HG02763 (cell line): ENCODE results near the gene PIP5K1C.
"Not testable (repeated sequence)": the region's sequence is repeated elsewhere in the genome, so short reads cannot be mapped to it uniquely, and the experiment has no call there.

Experiments used
- ATAC-seq: cut with Tn5 transposase; IDR thresholded peaks from one replicate; pipeline ENCODE4 v1.9.1; 2021; ENCODE audit warnings: mild to moderate bottlenecking, moderate library complexity; ENCODE audit not compliant: unreplicated experiment

Gene PIP5K1C

DNA sequence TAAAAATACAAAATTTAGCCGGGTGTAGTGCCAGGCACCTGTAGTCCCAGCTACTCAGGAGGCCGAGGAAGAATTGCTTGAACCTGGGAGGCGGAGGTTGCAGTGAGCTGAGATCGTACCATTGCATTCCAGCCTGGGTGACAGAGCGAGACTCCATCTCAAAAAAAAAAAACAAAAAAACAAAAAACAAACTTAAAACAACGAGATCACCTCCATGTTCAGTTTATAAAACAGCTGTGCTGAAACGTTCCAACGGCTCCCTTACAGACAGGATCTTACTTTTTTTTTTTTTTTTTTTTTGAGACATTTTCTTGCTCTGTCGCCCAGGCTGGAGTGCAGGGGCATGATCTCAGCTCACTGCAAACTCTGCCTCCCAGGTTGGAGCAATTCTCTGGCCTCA is 71.5 kb downstream of the PIP5K1C start:
- not testable (repeated sequence) for ATAC-seq

DNA sequence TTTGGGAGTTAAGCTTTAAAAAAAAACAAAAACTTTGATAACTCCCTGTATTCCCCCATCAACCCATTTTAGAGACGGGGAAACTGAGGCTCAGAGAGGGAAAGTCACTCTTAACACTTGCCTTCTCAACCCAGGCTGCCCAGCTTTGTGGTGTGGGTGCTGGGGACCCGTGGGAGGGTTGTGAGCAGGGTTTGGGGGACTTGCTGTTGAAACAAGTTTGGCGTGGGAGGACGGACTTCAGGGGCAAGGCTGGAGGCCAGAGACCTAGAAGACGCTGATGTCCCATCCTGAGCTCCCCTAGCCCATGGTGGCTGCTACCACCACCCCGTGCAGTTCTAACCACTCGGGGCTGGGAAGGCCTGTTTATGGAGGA is 72.9 kb downstream of the PIP5K1C start:
- no peak for ATAC-seq

DNA sequence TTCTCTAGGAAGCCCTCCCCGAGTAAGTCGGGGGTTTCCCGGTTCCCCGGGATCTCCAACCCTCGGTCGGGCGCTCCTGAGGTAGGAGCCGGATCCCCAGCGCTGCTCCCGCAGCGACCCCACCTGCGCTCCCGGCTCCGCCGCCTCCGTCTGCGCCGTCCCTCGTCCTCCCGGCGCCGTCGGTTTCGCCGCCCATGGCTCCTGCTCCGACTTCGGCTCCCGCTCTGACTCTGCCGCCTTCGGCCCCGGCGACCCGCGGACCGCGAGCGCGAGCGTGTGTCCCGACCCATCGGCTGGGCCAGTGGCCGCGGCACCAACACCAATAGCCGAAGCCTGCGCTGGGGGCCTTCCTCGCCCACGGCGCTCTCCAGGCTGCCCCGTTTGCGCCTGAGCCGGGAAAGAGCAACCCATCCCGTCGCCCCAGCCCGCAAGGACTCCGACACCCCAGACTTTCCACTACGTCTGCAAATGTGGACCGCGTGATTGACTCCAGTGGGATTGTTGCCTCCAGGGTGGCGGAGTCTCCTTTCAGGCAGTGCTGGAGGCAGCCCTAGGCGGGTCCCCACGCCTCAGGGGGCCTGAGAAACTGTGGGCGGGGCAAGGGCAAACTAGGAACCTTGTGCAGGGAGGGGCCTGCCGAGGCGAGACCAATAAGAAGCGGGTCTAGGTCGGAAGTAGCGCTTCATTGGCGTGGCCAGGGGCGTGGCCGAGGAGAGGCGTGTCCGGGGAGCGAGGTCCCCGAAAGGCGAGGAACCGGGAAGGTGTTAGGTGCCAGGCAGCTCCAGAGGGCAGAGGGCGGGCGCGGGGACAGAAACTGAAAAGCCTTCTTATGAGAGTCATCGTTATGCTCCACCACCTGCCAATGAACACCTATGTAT is 73.6 kb downstream of the PIP5K1C start, which contains the start of gene CACTIN:
Gene CACTIN (minus strand): TSS at position 318 of the 878 bp plus-strand sequence. CDS start 28 bp downstream, at position 290.
- peak; percentile 88 for ATAC-seq

DNA sequence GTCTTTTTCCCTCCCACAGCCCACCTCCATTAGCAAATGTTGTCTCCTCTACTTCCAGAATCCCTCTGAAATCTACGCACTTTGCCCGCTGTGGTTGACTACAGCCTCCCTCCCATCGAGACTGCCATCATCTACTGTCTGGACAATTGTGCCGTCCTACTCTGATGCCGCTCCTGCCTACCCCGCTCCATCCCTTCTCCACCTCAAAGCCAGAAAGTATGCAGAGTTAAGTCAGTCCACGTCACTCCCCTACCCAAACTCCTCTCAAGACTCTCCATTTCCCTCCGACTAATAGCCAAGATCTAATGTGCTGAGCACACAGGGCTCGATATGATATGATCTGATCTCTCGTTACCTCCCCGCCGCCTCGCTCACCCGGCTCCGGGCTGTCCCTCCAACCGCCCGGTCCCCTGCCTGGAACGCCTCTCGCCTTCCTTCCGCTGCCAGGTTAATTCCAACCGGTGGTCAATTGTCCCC is 74.2 kb downstream of the PIP5K1C start:
- ATAC-seq: peak; percentile 5

DNA sequence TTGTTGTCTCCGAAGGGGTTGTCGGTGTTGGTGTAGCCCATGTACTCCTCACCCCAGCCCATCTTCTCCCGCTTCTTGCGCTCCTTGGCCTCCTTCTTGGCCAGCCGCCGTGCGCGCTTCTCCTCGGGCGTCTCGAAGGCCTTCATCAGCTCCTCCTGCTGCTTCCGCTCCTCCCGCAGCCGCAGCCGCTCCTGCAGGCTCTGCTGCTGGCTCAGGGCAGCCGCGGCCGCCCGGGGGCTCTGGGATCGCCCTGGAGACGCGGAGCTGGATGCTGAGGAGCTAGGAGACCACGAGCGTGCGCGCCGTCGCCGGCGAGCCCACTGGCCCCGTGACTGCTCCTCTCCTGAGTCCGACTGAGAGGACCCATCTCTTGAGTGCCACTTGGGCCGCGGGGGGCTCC is 76.6 kb downstream of the PIP5K1C start:
- no peak for ATAC-seq

DNA sequence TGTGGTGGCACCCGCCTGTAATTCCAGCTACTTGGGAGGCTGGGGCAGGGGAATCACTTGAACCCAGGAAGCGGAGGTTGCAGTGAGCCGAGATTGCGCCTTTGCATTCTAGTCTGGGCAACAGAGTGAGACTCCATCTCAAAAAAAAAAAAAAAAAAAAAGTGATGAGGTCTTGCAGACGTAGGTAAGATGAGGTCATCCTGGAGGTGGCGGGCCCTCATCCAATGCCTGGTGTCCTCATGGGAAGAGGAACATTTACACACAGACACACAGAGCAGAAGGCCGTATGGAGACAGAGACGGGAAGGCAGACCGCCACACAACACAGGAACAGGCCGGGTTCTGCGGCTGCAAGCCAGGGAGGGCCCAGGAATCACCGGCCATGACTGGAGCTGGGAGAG is 78.0 kb downstream of the PIP5K1C start:
- no peak for ATAC-seq

DNA sequence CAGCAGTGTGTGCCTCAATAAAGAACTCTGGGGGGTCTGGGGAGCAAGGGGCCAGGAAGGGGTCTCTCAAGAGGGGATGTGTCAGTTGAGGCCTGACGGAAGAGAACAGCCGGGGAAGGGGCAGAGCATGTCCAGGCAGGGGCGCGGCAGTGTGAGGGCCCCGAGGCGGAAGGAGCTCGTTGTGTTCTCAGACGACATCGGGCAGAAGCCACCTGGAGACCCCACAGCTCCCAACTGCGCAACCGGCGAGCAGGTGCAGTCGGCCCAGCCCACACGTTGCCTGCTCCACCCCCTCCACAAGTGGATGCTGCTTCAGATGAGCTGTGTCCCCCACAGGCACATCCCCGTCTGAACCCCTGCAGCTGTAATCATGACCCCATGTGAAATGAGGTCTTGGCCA is 78.6 kb downstream of the PIP5K1C start:
- ATAC-seq: no peak

DNA sequence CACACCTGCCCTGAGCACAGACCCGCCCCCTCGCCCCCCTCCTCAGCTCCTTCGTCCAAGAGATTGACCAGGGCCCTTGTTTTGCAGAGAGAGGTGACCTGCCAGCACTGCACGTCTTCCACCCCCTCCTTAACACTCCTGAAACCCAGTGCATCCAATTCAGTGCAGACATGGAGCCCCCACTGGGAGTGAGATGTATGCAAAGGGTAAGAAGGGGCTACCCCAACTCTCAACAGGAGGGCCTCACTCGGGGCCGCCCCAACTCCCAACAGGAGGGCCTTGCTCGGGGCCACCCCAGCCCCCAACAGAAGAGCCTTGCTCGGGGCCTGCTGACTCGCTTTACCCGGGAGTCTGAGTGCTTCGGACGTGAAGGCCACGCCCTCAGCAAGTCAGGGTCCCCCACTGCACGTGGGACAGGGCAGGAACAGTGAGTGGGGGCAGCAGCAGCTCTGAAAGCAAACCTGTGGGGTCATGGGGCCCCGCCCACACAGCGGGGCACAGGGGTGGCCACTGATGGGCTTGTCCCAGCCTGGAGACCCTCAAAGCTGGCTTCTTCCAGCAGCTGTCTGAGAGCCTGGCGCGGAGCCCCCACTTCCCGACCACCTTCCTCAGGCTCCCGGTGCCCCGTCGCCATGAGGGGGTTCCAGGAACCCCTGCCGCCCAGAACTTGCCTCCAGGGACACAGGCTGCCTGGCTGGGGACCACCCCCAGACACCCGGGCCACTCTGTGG is 79.3 kb downstream of the PIP5K1C start:
- no peak for ATAC-seq

DNA sequence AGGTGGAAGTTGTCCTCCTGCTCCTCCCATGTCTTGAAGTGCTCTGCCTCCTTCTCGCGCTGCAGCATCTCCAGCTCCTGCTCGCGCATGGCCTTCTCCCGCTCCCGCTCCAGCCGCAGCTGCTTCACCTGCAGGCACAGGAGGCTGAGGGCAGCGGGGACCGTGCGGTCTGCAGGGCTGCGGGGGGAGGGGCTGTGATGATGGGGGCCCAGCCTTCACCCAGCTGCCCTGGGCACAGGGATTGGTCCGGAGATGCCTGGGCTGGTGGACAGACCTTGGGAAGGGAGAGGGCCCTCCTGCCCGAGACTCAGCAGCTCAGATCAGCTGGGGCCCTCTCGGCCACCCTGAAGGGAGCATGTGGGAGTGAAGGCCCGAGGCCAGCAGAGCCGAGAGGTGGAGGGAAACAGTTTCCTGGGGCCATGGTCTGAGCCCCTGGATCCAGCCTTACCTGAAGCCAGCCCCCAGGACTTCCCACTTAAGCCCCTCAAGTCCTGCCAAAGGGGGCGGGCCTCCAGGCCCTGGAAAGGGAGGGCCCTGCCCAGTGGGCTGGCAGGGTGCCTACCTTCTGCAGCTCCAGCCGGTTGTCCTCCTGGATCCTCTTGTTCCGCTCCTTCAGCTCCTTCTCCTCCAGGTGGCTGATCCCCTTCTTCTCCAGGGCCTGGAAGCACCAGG is 80.0 kb downstream of the PIP5K1C start:
- no peak for ATAC-seq

DNA sequence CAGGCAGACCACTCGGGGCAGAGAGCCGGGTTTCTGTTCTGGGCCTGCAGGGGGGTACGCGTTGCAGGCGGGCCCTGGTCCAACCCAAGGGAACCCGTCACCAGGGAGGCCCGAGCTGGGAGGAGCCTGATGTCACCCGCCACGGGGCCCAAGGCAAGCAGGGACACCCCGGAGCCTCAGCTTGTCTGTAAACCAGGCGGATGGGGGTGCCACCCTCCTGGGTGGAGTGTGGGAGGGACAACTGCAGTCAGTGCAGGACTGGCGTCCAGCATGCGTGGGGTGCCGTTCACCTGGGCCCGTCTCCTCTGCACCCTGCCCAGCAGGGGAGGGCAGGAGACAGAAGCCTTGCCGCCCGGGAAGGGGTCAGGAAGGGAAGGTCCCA is 80.6 kb downstream of the PIP5K1C start:
- ATAC-seq: no peak

DNA sequence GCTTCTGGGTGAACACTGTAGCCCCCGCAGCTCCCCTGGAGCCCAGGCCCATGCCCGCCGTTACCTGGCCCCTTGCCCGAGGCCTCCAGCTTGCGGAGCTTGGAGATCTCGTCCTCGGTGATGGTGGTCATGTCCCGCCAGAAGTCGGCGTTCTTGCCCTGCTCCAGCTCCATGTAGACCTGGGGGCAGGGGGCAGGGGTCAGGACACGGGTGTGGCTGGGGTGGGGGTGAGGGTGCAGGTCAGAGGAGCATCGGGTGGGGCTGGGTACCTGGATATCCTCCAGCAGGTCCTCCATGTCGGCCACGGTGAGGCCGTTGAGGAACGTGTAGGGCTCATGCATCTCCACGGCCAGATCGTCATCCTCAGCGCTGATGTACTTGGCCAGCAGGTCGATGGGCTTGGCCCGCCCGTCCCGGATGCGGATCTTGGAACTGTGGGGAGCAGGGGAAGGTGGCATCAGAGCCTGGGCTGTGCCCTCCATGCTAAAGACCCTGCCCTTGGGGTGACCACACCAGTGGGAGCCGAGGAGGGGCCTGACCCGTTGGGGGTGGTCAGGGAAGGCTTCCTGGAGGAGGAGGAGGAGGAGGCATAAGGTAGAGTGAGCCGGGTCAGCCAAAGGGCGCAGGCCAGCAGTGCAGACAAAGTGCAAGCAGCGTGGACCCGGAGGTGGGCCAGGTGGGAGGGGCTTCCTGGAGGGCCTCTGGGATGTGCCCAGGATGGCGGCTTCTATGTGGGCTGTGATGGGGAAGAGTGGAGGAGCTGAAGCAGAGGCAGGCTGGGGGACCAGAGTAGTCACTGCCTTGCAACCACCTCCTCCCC is 81.2 kb downstream of the PIP5K1C start:
- ATAC-seq: no peak

DNA sequence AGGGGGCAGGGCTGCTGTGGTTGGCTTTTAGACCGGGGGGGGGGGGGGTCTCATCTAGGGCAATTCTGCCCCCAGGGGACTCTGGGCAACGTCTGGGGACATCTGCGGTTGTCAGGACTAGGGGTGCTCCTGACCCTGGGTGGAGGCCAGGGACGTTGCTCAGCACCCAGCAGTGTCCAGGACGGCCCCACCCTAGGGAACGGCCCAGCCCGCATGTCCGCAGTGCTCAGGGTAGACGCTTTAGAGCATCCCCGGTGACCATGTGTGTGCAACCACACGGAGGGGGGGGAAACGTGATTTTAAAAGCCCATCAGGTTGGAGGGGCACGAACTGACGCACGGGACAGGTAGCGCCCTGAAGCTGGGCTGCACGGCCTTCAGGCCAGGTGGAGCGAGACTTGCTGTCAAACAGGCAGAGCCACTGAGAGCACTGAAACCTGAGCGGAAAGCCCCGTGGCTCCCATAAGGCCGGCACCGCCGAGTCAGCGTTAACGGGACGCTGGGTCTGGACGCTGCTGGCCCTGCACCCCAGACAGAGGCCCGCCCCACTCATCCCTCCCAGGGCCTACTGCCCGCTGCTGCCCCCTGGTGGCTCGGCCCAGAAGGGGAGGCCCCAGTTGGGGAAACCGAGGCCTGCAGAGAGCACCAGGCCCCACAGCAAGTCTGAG is 82.0 kb downstream of the PIP5K1C start:
- no peak for ATAC-seq

DNA sequence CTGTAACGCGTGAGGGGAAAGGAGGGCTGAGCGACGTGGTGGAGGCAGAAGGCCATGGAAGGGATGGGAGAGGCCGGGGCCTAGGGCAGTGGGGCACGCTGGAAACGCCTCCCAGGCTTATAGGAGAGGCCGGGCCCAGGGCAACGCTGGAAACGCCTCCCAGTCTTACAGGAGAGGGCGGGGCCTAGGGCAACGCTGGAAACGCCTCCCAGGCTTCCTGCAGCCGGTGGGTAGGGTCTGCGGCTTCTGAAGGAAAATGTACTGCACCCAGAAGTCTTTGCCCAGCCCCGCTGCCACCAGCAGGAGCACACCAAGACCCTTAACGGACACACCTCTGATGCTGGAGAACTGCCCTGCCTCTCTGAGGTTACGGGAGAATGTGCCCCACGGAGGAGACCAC is 82.8 kb downstream of the PIP5K1C start:
- no peak for ATAC-seq

DNA sequence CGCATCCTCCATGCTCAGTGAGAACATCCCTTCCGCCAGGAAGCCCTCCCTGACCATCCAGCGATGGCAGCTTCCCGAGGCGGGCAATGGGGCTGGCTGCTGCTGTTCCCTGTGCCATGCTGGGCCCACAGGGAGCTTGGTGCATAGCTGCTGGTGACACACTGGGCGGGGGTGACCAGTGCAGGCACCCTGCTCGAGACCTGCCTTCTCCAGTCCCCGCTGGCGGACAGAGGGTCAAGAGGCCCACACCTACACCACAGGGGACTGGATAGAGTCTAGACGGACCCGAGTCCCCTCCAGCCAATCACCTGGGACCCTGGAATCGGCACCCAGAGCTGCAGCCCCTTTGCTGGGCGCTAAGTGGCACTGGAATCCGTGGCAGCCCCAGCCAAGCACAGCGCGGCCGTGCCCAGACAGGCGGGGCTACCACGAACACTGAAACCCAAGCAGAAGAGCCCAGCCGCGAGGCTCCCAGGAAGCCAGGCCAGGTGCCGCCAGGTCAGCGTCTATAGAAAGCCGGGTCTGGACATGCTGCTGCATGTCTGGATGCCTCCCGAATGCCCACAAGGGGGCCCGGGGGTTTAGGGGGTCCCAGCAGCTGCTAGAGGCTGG is 84.6 kb downstream of the PIP5K1C start:
- ATAC-seq: no peak

DNA sequence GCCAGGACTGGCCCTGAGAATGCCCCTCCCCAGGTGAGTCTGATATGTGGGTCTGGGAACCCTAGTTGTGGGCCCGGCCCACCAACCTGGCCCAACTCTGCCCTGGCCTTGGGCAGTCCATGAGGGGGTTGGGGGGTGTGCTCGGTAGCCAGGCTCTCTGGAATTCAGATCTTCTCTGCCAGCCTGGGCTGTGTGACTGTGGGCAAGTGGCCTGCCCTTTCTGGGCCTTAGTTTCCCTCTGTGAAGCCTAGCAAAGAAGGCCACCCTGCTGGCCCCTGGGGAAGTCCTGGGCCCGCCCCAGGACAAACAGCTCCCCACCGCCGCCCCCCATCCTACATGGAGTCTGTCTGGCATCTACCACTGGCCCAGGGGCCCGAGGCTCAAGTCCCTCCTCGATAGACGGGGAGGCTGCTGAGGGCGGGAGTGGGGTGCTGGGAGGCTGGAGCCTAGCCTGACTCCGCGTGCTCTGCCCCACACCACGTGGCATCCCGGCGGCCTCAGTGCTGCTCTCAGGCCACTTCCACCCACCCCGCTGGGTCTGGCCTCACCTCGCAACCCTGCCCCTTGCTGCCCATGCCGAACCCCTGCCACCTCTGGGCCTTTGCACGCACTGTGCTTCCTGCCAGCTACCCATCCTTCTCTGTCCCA is 85.3 kb downstream of the PIP5K1C start:
- no peak for ATAC-seq

DNA sequence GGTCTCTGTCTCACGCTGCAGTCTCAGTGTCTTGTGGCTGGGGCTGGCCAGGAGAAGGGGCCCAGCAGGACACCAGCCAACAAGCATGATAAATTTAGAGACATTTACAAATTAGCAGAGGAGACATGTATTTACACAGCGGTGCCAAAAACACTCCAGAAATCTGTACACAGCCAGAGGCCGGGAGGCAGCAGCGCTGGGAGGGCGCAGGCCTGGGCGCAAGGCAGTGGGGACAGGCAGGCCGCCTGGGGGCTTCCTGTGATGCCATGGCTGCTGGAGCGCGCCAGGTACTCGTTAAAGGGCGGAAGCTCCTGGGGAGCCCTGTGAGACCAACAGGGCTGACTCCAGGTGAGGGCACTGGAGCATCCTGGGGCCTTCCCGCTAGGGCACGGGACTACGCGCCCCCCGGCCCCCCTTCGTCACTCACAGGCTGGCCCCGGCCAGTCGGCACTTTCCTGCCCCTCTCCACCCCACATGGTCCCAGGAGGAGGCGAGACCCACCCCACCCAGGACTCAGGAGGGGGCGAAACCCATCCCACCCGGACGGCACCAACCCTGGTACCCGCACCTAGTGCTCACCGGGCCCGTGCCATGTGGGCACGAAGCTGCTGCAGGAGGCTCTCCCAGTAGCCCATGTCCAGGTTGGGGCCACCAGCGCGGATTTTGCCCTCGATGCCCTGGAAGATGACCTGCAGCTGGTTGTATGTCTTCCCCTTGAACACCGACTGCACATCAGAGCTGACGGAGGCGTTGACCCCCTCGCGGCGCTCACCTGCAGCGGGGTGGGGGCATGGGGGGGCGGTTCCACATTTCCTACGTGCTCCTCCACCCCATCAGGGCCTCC is 86.2 kb downstream of the PIP5K1C start:
- no peak for ATAC-seq

DNA sequence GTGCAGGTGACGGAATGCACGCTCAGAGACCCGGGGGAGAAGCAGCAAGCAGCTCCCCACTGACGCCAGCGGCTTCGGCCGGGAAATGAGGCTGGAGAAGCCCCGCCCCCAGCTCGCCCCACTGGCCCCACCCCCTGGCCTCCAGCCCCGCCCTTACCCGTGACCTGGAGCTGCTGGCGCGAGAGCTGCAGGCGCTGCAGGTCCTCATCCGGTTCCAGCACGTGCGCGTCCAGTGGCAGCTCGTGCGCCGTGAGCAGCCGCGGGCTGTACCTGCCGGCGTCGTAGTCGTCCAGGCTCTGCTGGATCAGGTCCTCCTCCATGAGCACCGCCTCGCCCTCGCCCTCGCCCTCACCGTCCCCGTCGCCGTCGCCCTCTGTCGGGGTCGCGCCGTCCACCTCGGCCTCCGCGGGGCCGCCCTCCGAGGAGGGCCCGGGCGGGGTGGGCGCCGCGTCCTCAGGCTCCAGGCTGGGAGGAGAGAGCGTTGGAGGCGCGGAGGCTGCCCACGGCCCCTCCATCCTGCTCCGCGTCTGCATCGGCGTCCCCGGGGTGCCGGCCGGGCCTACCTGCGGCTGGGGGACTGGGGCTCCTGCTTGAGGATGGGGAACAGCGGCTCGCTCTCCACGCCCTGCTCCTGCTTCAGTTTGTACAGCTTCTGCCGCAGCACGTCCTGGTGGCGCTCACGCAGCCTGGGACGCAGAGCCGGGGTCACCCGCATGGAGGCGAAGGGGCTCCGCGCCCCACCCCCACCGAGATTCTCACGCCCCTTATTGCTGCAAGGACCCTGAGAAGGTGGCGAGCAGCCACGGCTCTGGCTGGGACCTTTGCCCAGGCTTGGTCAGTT is 87.1 kb downstream of the PIP5K1C start:
- ATAC-seq: no peak
